GM06990 (cell line): ENCODE results near the gene MRGPRD.

Experiments used
- DNase-seq: peaks from one replicate; pipeline ENCODE4 v3.0.0-alpha.2; 2011; ENCODE audit not compliant: insufficient read length; ENCODE audit errors: extremely low read depth
- H3K27me3 ChIP-seq: replicated peaks from 2 replicates; pipeline ENCODE4 v1.6.0; 2011; ENCODE audit warnings: low read length; ENCODE audit not compliant: control insufficient read depth, insufficient read depth
- H3K36me3 ChIP-seq: 2 replicates; pipeline ENCODE4 v1.5.1; 2011; ENCODE audit warnings: low read length; ENCODE audit not compliant: control insufficient read depth, insufficient read depth
- H3K4me3 ChIP-seq: replicated peaks from 2 replicates; pipeline ENCODE4 v1.5.1; 2011; ENCODE audit warnings: low read depth, mild to moderate bottlenecking, control low read depth, low read length
- CTCF ChIP-seq: IDR thresholded peaks from 2 replicates; pipeline ENCODE4 v1.5.1; 2011; ENCODE audit warnings: low read length, control low read depth, mild to moderate bottlenecking, inconsistent platforms; ENCODE audit not compliant: insufficient read depth, poor library complexity, severe bottlenecking

The MRGPRD gene

GRCh38 chr11:68992743-68993255 is 12.0 kb upstream of the MRGPRD start:
- TF ChIP-seq CTCF, result no peak
- Histone ChIP-seq H3K27me3 (peaks cover 1% of the 10 kb centered on the region; the same call in 1 of the 2 replicates), H3K4me3 (no peak overlapping the region), H3K36me3 (no peaks in the 10 kb centered on the region)
- no peak for DNase-seq

- DNase-seq, result no peak
Measured at GRCh38 chr11:68990995-68991780, 10.4 kb upstream of the MRGPRD start.

GRCh38 chr11:68989936-68990606 is 9.3 kb upstream of the MRGPRD start:
- TF ChIP-seq CTCF, result no peak
- H3K36me3 ChIP-seq, result no peaks in the 10 kb centered on the region
- no peak for DNase-seq
- H3K27me3 ChIP-seq, result peaks cover 1% of the 10 kb centered on the region; the same call in 1 of the 2 replicates
- H3K4me3 ChIP-seq, result no peak overlapping the region

More at GRCh38 chr11:68990995-68991780, 10.4 kb upstream of the MRGPRD start:
- H3K27me3 ChIP-seq, result peaks cover 1% of the 10 kb centered on the region; the same call in 1 of the 2 replicates
- TF ChIP-seq CTCF, result no peak
- no peak overlapping the region for H3K4me3 ChIP-seq
- no peaks in the 10 kb centered on the region for H3K36me3 ChIP-seq

GRCh38 chr11:68988491-68988890 is 7.7 kb upstream of the MRGPRD start:
- no peaks in the 10 kb centered on the region for H3K36me3 ChIP-seq

GRCh38 chr11:68987211-68987610 is 6.4 kb upstream of the MRGPRD start:
- TF ChIP-seq CTCF, result no peak
- DNase-seq, result no peak
- Histone ChIP-seq H3K36me3 (no peaks in the 10 kb centered on the region), H3K4me3 (no peak overlapping the region), H3K27me3 (peaks cover 1% of the 10 kb centered on the region; the same call in 1 of the 2 replicates)

More at GRCh38 chr11:68988491-68988890, 7.7 kb upstream of the MRGPRD start:
- no peak for TF ChIP-seq CTCF
- Histone ChIP-seq H3K27me3 (peaks cover 1% of the 10 kb centered on the region; the same call in 1 of the 2 replicates), H3K4me3 (no peak overlapping the region)
- no peak for DNase-seq
